Measurements from ENCODE around the gene WDR93. TPM values are rescaled to one million over a fixed set of nuclear protein-coding genes. Genes with fewer than 3 reads are reported as not detected.

The WDR93 gene
- total and polyA plus RNA-seq, 4 donors, result 0.08 TPM; not detected in 2

DNA sequence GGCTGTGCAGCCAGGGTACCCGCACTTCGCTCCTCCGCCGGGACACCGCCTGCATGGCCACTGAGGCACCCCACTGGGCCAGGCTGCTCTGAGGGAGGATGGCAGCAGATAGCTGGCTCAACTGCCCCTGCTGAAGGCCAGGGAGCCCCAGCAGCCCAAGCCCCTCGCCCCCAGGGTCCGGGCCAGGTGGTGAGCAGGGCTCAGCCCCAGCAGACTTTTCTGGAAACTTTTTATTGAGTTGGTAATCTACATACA lies 23.0 kb upstream of the WDR93 start:
- Histone ChIP-seq H3K4me1 (ENCODE audit: control insufficient read depth in 4 of 4, insufficient read depth in 4 of 4, low read length in 3 of 4) (peaks cover 0 to 2% (median 0%) of the 10 kb centered on the region in 4 donors), H3K27me3 (ENCODE audit: control insufficient read depth in 4 of 4, insufficient read depth in 4 of 4, low read length in 3 of 4) (no peaks in the 10 kb centered on the region), H3K9ac (ENCODE audit: low read depth in 1 of 2, low read length in 2 of 2) (no peak overlapping the region), H3K9me3 (ENCODE audit: control insufficient read depth in 4 of 4, low read length in 3 of 4) (no peaks in the 10 kb centered on the region), H3K36me3 (ENCODE audit: control insufficient read depth in 4 of 4, insufficient read depth in 3 of 4, low read depth in 1 of 4, low read length in 3 of 4) (peaks cover 0 to 11% (median 1%) of the 10 kb centered on the region in 4 donors), H3K4me3 (ENCODE audit: low read depth in 1 of 3, low read length in 3 of 3) (no peak overlapping the region), H3K27ac (ENCODE audit: low read depth in 1 of 2, low read length in 2 of 2) (no peak overlapping the region)
- WGBS, result 97% methylated on average over 7 of the region's 7 CpGs
- no peak for DNase-seq (ENCODE audit: low spot score)
- TF ChIP-seq, protein P1, sequence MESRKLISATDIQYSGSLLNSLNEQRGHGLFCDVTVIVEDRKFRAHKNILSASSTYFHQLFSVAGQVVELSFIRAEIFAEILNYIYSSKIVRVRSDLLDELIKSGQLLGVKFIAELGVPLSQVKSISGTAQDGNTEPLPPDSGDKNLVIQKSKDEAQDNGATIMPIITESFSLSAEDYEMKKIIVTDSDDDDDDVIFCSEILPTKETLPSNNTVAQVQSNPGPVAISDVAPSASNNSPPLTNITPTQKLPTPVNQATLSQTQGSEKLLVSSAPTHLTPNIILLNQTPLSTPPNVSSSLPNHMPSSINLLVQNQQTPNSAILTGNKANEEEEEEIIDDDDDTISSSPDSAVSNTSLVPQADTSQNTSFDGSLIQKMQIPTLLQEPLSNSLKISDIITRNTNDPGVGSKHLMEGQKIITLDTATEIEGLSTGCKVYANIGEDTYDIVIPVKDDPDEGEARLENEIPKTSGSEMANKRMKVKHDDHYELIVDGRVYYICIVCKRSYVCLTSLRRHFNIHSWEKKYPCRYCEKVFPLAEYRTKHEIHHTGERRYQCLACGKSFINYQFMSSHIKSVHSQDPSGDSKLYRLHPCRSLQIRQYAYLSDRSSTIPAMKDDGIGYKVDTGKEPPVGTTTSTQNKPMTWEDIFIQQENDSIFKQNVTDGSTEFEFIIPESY (IDR thresholded peaks at IDR 0.05), result no peak
- TF ChIP-seq HNF4G (IDR thresholded peaks at IDR 0.05) (no peak), FOXA1 (IDR thresholded peaks at IDR 0.05) (no peak), FOXA2 (IDR thresholded peaks at IDR 0.05) (no peak), RAD21 (IDR thresholded peaks at IDR 0.05) (no peak)
- TF ChIP-seq, protein P2, sequence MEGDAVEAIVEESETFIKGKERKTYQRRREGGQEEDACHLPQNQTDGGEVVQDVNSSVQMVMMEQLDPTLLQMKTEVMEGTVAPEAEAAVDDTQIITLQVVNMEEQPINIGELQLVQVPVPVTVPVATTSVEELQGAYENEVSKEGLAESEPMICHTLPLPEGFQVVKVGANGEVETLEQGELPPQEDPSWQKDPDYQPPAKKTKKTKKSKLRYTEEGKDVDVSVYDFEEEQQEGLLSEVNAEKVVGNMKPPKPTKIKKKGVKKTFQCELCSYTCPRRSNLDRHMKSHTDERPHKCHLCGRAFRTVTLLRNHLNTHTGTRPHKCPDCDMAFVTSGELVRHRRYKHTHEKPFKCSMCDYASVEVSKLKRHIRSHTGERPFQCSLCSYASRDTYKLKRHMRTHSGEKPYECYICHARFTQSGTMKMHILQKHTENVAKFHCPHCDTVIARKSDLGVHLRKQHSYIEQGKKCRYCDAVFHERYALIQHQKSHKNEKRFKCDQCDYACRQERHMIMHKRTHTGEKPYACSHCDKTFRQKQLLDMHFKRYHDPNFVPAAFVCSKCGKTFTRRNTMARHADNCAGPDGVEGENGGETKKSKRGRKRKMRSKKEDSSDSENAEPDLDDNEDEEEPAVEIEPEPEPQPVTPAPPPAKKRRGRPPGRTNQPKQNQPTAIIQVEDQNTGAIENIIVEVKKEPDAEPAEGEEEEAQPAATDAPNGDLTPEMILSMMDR (IDR thresholded peaks at IDR 0.05; ENCODE audit: low read depth, low read length, missing input control), result no peak
- TF ChIP-seq, protein P3, sequence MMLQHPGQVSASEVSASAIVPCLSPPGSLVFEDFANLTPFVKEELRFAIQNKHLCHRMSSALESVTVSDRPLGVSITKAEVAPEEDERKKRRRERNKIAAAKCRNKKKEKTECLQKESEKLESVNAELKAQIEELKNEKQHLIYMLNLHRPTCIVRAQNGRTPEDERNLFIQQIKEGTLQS (IDR thresholded peaks at IDR 0.05), result no peak
- TF ChIP-seq, protein P4, sequence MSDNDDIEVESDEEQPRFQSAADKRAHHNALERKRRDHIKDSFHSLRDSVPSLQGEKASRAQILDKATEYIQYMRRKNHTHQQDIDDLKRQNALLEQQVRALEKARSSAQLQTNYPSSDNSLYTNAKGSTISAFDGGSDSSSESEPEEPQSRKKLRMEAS (IDR thresholded peaks at IDR 0.05), result no peak

DNA sequence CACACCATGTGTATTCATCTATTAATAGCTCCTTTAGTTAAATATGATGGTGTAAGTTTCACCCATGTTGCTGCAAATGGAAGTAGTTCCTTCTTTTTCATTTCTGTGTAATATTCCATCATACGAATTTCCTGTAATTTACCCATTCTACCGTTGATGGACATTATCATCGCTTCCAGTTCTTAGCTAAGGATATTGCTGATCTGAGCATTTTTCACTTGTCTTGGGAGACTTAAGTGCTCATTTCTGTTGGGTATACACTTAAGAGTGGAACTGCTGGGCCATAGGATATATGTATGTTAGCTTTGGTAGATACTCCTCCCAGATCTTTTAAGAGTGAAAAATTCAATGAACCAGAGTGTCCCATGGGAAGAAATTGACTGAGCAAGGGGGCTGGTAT lies 22.4 kb upstream of the WDR93 start:
- H3K9me3 ChIP-seq (ENCODE audit: control insufficient read depth in 4 of 4, low read length in 3 of 4), result no peaks in the 10 kb centered on the region
- DNase-seq (ENCODE audit: low spot score), result no peak
- H3K4me3 ChIP-seq (ENCODE audit: low read depth in 1 of 3, low read length in 3 of 3), result no peak overlapping the region
- peaks cover 0 to 11% (median 1%) of the 10 kb centered on the region in 4 donors for H3K36me3 ChIP-seq (ENCODE audit: control insufficient read depth in 4 of 4, insufficient read depth in 3 of 4, low read depth in 1 of 4, low read length in 3 of 4)
- H3K27me3 ChIP-seq (ENCODE audit: control insufficient read depth in 4 of 4, insufficient read depth in 4 of 4, low read length in 3 of 4), result no peaks in the 10 kb centered on the region
- WGBS, result 94% methylated on average over 3 of the region's 3 CpGs
- TF ChIP-seq HNF4A (conservative IDR thresholded peaks at IDR 0.05) (no peak), HNF4G (IDR thresholded peaks at IDR 0.05) (no peak), SP1 (IDR thresholded peaks at IDR 0.05) (no peak), GABPA (IDR thresholded peaks at IDR 0.05 in 1 of 2, conservative IDR thresholded peaks at IDR 0.05 in 1 of 2) (no peak), EGR1 (IDR thresholded peaks at IDR 0.05; ENCODE audit: low read depth in 2 of 2) (no peak), JUND (IDR thresholded peaks at IDR 0.05) (no peak), RAD21 (IDR thresholded peaks at IDR 0.05) (no peak), FOXA1 (IDR thresholded peaks at IDR 0.05) (no peak), NR2F2 (IDR thresholded peaks at IDR 0.05) (no peak)
- TF ChIP-seq, protein P3 (IDR thresholded peaks at IDR 0.05), result no peak
- TF ChIP-seq, protein P5, sequence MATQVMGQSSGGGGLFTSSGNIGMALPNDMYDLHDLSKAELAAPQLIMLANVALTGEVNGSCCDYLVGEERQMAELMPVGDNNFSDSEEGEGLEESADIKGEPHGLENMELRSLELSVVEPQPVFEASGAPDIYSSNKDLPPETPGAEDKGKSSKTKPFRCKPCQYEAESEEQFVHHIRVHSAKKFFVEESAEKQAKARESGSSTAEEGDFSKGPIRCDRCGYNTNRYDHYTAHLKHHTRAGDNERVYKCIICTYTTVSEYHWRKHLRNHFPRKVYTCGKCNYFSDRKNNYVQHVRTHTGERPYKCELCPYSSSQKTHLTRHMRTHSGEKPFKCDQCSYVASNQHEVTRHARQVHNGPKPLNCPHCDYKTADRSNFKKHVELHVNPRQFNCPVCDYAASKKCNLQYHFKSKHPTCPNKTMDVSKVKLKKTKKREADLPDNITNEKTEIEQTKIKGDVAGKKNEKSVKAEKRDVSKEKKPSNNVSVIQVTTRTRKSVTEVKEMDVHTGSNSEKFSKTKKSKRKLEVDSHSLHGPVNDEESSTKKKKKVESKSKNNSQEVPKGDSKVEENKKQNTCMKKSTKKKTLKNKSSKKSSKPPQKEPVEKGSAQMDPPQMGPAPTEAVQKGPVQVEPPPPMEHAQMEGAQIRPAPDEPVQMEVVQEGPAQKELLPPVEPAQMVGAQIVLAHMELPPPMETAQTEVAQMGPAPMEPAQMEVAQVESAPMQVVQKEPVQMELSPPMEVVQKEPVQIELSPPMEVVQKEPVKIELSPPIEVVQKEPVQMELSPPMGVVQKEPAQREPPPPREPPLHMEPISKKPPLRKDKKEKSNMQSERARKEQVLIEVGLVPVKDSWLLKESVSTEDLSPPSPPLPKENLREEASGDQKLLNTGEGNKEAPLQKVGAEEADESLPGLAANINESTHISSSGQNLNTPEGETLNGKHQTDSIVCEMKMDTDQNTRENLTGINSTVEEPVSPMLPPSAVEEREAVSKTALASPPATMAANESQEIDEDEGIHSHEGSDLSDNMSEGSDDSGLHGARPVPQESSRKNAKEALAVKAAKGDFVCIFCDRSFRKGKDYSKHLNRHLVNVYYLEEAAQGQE (IDR thresholded peaks at IDR 0.05), result no peak
- H3K4me1 ChIP-seq (ENCODE audit: control insufficient read depth in 4 of 4, insufficient read depth in 4 of 4, low read length in 3 of 4), result peaks cover 0 to 2% (median under 1%) of the 10 kb centered on the region in 4 donors
- no peak overlapping the region for H3K9ac ChIP-seq (ENCODE audit: low read depth in 1 of 2, low read length in 2 of 2)
- H3K27ac ChIP-seq (ENCODE audit: low read depth in 1 of 2, low read length in 2 of 2), result no peak overlapping the region
